Liver (tissue), 3 donors: Measurements from ENCODE around the gene C16orf92.

Experiments used
- EGR1 ChIP-seq, 2 donors: IDR thresholded peaks; 2 replicates each; pipeline ENCODE4 v1.6.1; 2016 to 2018; ENCODE audit warnings: antibody characterized with exemption in 2 of 2, low read depth in 2 of 2
- FOXA1 ChIP-seq: IDR thresholded peaks from 2 replicates; pipeline ENCODE4 v1.6.1; 2016; ENCODE audit warnings: antibody characterized with exemption
- GABPA ChIP-seq, 2 donors: IDR thresholded peaks in 1 of 2; conservative IDR thresholded peaks in 1 of 2; 2 replicates each; pipeline ENCODE4 v1.6.1; 2016; ENCODE audit warnings: antibody characterized with exemption in 2 of 2, mild to moderate bottlenecking in 1 of 2, moderate library complexity in 1 of 2
- JUND ChIP-seq, 2 donors: IDR thresholded peaks; 2 replicates each; pipeline ENCODE4 v1.6.1; 2016; ENCODE audit warnings: antibody characterized with exemption in 2 of 2
- NR2F2 ChIP-seq: IDR thresholded peaks from 2 replicates; pipeline ENCODE4 v1.6.1; 2016; ENCODE audit warnings: antibody characterized with exemption
- RAD21 ChIP-seq, 2 donors: IDR thresholded peaks; 2 replicates each; pipeline ENCODE4 v1.6.1; 2016; ENCODE audit warnings: antibody characterized with exemption in 2 of 2, mild to moderate bottlenecking in 2 of 2
- SP1 ChIP-seq: IDR thresholded peaks from 2 replicates; pipeline ENCODE4 v1.6.1; 2018; ENCODE audit warnings: antibody characterized with exemption, mild to moderate bottlenecking
- TAF1 ChIP-seq: conservative IDR thresholded peaks from 2 replicates; pipeline ENCODE4 v1.6.1; 2016; ENCODE audit warnings: antibody characterized with exemption, mild to moderate bottlenecking
- YY1 ChIP-seq: IDR thresholded peaks from 2 replicates; pipeline ENCODE4 v1.6.1; 2016; ENCODE audit warnings: antibody characterized with exemption, mild to moderate bottlenecking
- TF ChIP-seq, protein P1 (sequence below): fragments of 150-350 bp; IDR thresholded peaks from 2 replicates; pipeline ENCODE4 v1.5.1; 2017; ENCODE audit warnings: improper control_type of control experiment, low read depth, low read length; ENCODE audit not compliant: missing input control
- TF ChIP-seq, protein P2 (sequence below): IDR thresholded peaks from 2 replicates; pipeline ENCODE4 v1.6.1; 2016; ENCODE audit warnings: antibody characterized with exemption
- donor health status: healthy.
- donor health status: healthy.

DNA sequence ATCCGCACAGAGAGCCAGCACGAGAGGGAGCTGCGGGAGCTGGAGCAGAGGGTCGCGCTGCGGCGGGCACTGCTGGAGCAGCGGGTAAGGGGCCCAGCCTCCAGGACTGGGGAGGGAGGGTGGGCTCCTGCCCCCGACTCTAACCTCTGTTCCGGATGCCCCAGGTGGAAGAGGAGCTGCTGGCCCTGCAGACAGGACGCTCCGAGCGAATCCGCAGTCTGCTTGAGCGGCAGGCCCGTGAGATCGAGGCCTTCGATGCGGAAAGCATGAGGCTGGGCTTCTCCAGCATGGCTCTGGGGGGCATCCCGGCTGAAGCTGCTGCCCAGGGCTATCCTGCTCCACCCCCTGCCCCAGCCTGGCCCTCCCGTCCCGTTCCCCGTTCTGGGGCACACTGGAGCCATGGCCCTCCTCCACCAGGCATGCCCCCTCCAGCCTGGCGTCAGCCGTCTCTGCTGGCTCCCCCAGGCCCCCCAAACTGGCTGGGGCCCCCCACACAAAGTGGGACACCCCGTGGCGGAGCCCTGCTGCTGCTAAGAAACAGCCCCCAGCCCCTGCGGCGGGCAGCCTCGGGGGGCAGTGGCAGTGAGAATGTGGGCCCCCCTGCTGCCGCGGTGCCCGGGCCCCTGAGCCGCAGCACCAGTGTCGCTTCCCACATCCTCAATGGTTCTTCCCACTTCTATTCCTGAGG, 32.0 kb upstream of the C16orf92 start:
- TF ChIP-seq GABPA (IDR thresholded peaks at IDR 0.05 in 1 of 2, conservative IDR thresholded peaks at IDR 0.05 in 1 of 2), result no peak
- TF ChIP-seq, protein P1, sequence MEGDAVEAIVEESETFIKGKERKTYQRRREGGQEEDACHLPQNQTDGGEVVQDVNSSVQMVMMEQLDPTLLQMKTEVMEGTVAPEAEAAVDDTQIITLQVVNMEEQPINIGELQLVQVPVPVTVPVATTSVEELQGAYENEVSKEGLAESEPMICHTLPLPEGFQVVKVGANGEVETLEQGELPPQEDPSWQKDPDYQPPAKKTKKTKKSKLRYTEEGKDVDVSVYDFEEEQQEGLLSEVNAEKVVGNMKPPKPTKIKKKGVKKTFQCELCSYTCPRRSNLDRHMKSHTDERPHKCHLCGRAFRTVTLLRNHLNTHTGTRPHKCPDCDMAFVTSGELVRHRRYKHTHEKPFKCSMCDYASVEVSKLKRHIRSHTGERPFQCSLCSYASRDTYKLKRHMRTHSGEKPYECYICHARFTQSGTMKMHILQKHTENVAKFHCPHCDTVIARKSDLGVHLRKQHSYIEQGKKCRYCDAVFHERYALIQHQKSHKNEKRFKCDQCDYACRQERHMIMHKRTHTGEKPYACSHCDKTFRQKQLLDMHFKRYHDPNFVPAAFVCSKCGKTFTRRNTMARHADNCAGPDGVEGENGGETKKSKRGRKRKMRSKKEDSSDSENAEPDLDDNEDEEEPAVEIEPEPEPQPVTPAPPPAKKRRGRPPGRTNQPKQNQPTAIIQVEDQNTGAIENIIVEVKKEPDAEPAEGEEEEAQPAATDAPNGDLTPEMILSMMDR, result no peak
- TF ChIP-seq, protein P2, sequence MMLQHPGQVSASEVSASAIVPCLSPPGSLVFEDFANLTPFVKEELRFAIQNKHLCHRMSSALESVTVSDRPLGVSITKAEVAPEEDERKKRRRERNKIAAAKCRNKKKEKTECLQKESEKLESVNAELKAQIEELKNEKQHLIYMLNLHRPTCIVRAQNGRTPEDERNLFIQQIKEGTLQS, result no peak
- no peak for TF ChIP-seq FOXA1
- TF ChIP-seq RAD21 (IDR thresholded peaks at IDR 0.05), result no peak
- TF ChIP-seq SP1, result no peak
- TF ChIP-seq YY1, result no peak
- no peak for TF ChIP-seq TAF1
- TF ChIP-seq EGR1 (IDR thresholded peaks at IDR 0.05; ENCODE audit: low read depth in 2 of 2), result no peak
- TF ChIP-seq JUND (IDR thresholded peaks at IDR 0.05), result no peak
- no peak for TF ChIP-seq NR2F2
